Measurements from ENCODE around the gene NFATC2. TPM values are rescaled to one million over a fixed set of nuclear protein-coding genes. Genes with fewer than 3 reads are reported as not detected.

Gene NFATC2
- total and polyA plus RNA-seq, 2 of the 8 experiments (the other 6 are each of a cell fraction or from before 2014, with no cell fraction given), result 0.27 to 0.91 TPM

DNA sequence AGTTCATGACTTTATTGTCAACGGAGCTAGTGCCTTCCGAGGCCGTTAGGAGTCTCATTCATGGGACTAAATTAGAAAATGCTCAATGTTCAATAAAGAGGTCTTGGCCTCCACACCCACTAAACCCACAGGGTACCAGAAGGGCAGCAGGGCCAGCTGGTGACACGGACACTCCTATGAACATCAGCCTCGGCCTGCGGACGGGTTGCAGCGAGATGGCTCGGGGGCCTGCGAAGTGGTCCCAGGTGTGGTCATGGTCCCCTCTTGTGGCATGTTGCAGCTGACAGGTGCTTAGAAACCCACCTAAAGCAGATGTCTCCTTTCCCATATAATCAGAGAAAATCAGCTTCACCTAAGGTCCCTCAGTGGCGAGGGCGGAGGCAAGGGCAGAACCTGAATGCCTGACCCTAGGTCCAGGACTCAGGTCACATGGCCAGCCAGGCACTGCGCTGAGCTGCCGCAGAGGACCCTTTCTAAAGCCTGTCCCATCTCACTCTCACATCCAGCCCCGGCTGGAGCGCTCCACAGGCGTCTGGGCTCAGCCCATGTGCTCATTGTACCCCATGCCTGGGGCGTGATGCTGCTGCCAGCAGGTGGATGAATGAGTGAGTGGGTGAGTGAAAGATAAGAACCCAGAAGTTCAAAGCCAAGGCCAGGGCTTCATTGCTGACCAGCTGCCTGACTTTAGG is 35.8 kb downstream of the NFATC2 start (continued):
- TF ChIP-seq JUND (IDR thresholded peaks at IDR 0.05; ENCODE audit: low read length), result no peak
- no peak for TF ChIP-seq RFX5 (IDR thresholded peaks at IDR 0.05; ENCODE audit: borderline replicate concordance, low read depth, low read length)
- TF ChIP-seq TCF12 (IDR thresholded peaks at IDR 0.05; ENCODE audit: low read depth, low read length), result no peak
- TF ChIP-seq, protein P1, sequence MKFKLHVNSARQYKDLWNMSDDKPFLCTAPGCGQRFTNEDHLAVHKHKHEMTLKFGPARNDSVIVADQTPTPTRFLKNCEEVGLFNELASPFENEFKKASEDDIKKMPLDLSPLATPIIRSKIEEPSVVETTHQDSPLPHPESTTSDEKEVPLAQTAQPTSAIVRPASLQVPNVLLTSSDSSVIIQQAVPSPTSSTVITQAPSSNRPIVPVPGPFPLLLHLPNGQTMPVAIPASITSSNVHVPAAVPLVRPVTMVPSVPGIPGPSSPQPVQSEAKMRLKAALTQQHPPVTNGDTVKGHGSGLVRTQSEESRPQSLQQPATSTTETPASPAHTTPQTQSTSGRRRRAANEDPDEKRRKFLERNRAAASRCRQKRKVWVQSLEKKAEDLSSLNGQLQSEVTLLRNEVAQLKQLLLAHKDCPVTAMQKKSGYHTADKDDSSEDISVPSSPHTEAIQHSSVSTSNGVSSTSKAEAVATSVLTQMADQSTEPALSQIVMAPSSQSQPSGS (IDR thresholded peaks at IDR 0.05; ENCODE audit: low read length), result no peak
- no peak for TF ChIP-seq SUZ12 (IDR thresholded peaks at IDR 0.05; ENCODE audit: low read length)
- TF ChIP-seq EP300 (IDR thresholded peaks at IDR 0.05; ENCODE audit: borderline replicate concordance in 1 of 2, low read depth in 2 of 2, low read length in 2 of 2), result no peak
